Stromal cell of bone marrow (primary cell): ENCODE measurements around the gene DCLK3.

Source experiments
- DNase-seq: peaks from one replicate; pipeline ENCODE4 v3.0.0-alpha.2; 2012; ENCODE audit warnings: low read depth

DCLK3 gene

DNA sequence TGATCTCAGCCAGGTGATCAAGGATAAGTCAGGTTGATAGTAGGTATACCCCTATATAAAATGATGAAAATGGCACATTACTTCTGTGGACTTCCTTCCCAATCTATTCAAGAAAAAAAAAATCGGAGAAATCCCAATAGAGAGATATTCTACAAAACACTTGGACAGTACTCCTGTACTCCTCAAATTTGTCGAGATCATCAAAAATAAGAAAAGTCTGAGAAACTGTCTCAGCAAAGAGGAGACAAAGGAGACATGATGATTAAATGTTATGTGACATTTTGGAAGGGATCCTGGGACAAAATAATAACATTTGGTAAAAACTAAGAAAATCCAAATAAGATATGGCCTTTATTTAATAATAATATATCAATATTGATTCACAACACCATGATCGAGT is 94.6 kb downstream of the DCLK3 start:
- DNase-seq: no peak

DNA sequence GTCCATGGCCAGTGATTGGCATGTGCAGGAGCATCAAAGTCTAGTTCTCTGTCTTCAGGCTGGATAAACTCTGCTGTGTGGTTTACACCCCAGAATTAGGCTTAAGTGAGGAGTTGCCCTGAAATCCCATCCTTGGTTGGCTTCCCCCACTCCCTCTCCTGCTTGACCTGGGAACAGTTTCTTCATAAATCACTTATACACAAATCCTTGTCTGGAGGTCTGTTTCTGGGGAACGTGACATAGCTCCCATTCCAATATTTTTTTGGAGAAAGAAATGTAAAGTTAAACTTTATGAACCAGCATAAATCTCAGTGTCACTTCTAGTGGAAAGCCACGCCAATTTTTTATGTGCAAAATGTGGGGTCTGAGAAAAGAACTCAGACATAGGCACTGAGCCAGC is 98.2 kb downstream of the DCLK3 start:
- DNase-seq: no peak

DNA sequence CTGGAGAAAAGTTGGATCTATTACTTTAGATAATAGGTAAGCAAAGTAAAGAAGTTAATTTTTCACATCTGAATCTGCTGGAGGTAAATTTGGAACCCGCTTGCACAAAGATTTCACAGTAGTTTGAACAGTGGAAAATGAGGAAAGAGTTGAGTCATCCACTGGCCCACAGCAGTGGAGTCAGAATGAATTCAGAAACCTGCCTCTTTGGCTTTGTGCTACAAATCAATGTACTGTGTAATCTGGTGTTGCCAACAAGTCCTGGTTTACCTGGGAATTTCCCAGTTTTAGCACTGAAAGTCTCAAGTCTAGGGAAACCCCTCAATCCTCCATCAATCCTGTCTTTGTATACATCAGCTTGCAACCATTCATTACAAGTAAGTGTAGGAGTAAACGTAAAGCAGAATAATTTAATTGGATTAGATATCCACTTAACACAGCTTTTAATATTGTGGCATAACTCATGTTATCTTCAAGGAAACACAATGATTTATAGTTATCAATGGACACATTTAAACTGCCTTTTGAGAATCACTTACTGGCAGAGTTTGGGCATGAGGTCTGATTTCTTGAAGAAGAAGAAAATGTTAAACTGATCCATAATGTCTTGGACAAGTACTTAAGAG is 100.6 kb downstream of the DCLK3 start:
- peak; percentile 41 for DNase-seq

DNA sequence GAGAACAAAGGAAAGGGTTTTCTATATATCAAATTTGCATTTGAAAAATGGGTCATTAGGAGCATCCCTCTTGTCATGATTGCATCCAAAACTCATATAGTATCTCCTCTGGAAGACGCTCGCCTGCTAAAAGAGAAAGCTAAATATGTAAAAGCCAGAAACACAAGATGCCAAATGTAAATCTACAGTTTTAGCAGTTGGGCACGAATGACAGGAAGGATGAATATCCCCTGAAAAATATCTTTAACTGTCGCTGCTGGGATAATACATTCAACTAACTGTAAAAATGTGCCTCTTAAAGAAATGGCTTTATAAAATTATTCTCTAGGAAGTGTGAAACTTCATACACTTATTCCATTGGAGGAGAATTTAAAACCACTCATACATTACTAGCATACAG is 101.7 kb downstream of the DCLK3 start:
- no peak for DNase-seq
